HFF-Myc (cell line): Measurements from ENCODE around the gene CADM1.

Experiments
- DNase-seq: peaks from one replicate; pipeline ENCODE4 v3.0.0-alpha.2; 2011; ENCODE audit warnings: low read depth; ENCODE audit errors: extremely low read depth
- H3K4me3 ChIP-seq: replicated peaks from 2 replicates; pipeline ENCODE4 v1.5.1; 2011; ENCODE audit warnings: low read depth, mild to moderate bottlenecking, control low read depth, low read length
- TF ChIP-seq, protein P1 (sequence below): IDR thresholded peaks from 2 replicates; pipeline ENCODE4 v1.5.1; 2012; ENCODE audit warnings: mild to moderate bottlenecking, low read depth, low read length, control low read depth; ENCODE audit errors: missing control alignments

CADM1 gene

DNA sequence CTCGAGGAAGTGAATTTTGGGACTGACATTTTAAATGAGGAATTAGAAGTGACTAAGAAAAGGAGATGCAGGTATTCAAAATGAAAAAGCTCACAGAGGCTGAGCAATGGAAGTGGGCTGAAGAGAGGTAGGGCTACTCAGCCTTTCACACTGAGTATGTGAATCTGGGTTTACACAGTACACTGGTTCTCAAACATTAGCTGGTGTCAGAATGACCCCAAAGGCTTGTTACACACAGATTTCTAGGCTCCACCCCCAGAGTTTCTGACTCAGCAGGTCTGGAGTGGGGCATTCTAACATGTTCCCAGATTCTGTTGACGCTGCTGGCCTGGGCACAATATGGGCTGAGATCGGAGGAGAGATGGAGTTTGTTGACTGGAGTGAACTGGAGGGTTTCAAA lies 32.8 kb downstream of the CADM1 start:
- DNase-seq, result no peak
- no peak overlapping the region for H3K4me3 ChIP-seq
- TF ChIP-seq, protein P1, sequence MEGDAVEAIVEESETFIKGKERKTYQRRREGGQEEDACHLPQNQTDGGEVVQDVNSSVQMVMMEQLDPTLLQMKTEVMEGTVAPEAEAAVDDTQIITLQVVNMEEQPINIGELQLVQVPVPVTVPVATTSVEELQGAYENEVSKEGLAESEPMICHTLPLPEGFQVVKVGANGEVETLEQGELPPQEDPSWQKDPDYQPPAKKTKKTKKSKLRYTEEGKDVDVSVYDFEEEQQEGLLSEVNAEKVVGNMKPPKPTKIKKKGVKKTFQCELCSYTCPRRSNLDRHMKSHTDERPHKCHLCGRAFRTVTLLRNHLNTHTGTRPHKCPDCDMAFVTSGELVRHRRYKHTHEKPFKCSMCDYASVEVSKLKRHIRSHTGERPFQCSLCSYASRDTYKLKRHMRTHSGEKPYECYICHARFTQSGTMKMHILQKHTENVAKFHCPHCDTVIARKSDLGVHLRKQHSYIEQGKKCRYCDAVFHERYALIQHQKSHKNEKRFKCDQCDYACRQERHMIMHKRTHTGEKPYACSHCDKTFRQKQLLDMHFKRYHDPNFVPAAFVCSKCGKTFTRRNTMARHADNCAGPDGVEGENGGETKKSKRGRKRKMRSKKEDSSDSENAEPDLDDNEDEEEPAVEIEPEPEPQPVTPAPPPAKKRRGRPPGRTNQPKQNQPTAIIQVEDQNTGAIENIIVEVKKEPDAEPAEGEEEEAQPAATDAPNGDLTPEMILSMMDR, result no peak

DNA sequence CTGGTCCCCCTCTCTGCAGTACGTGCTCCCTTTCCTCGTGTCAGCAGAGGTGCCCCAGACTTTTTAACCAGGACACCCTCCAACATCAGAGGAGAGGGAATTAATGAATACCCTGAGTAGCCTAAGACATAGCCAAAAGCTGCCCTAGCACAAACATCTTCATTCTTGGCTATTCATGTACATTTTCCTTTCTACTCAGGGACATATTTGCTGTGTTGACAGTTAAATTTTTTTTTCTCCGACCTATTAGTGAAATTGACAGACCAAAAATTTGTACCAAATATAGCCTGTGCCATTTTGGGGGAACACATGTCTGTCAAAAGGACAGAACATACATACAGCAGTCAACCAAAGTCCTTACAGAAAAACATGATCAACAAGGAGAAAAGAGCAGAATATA lies 33.3 kb downstream of the CADM1 start:
- TF ChIP-seq, protein P1, result no peak
- H3K4me3 ChIP-seq, result no peak overlapping the region
- DNase-seq, result no peak

DNA sequence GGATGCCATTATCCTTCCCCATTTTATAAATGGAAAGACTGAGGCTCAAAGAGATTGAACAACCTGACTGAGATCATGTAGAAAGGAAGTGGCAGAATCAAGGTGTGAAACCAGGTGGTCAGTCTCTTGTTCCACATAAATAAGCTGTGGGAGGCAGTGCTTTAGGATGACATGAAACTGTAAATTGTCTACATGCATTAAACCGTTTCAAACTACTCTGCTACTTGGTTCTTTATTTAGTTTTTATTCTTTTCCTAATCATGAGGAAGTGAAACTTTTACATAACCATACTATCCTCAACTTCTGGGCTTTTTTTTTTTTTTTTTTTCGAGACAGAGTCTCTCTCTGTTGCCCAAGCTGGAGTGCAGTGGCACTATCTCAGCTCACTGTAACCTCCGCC lies 34.9 kb downstream of the CADM1 start:
- TF ChIP-seq, protein P1, result no peak
- H3K4me3 ChIP-seq, result no peak overlapping the region
- no peak for DNase-seq

DNA sequence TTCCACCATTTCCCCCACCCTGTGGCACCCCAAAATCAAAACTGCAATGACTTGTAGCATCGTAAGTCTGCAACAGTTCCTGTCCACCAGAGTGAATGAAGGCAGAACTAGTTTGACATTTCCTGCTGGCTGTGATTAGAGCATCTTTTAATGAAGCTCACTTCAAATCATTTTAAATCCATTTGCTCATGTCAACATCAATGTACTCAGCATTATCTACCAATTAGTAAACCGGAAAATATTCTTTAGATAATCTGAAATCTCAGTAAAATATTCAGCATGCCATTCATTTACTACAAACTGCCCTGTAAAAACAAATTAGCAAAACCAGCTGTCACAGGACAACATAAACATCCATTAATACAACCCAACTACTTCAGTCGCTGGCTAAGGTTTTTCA lies 38.1 kb downstream of the CADM1 start:
- H3K4me3 ChIP-seq, result no peak overlapping the region
- TF ChIP-seq, protein P1, result no peak
- DNase-seq, result no peak

DNA sequence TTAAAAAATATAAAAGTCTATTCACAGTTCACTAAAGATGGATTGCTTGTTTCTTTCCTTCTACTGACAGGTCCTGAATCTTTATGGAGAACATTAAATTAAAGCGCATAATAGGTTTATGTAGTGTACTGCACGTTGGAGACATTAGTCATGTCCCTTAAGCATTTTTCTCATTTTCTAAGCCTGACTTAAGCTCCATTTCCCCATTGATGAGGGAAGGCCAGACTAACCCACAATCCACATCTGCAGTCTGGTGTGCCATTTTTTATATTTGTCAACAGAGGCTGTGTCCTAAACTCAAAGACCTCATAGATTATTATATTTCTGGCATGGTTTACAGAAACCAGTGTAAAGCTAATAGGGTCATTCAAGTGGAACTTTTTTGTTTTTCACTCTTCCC lies 39.9 kb downstream of the CADM1 start:
- TF ChIP-seq, protein P1, result no peak
- no peak overlapping the region for H3K4me3 ChIP-seq
- no peak for DNase-seq

DNA sequence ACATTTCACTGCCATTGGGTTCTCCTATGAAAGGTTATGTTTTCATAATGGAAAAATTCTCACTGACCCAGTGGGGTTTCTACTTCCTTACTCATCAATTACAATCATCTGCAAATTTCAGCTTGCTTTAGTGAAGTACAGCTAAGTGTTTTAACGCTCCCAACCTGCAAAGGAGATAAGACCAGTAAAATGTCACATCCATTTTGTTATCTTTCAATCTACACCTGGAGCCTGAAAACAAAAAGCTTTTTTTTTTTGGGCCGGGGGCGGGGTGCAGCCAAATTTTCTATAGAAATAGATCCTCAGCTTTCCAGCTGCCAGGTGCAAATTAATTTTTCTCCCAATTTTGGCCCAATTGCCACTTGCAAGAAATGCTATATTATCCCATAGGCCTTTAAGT lies 40.6 kb downstream of the CADM1 start:
- TF ChIP-seq, protein P1, result no peak
- no peak for DNase-seq
- H3K4me3 ChIP-seq, result no peak overlapping the region

DNA sequence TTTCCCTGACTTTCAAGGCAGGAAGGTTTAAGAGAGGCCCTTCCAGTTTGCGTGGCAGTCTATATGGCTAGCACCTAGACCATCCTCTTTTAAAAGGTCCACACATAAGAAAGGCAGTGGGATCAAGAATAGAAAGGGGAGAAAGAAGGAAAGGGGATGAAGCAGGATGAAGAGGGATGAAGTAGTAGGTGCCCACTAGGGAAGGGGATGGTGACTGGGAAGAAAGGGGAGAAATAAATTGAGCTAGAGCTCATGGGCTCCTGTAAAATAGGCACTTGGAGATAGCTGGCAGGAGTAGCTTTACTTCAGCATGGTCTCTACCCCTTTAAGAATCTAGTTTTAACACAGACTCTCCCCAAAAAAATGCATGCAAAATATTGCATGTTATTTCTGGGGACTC lies 41.5 kb downstream of the CADM1 start:
- DNase-seq, result no peak
- TF ChIP-seq, protein P1, result no peak
- H3K4me3 ChIP-seq, result no peak overlapping the region
